GM21786 (cell line): ENCODE data around the gene SIL1.

Experiments used
- ATAC-seq: cut with Tn5 transposase; IDR thresholded peaks from one replicate; pipeline ENCODE4 v1.9.1; 2021; ENCODE audit not compliant: unreplicated experiment

SIL1 gene

GRCh38 chr5:139146809-139147482, 51.2 kb downstream of the SIL1 start:
- ATAC-seq: no peak

- no peak for ATAC-seq
Observed at GRCh38 chr5:139141446-139142204, 56.5 kb downstream of the SIL1 start.

DNA sequence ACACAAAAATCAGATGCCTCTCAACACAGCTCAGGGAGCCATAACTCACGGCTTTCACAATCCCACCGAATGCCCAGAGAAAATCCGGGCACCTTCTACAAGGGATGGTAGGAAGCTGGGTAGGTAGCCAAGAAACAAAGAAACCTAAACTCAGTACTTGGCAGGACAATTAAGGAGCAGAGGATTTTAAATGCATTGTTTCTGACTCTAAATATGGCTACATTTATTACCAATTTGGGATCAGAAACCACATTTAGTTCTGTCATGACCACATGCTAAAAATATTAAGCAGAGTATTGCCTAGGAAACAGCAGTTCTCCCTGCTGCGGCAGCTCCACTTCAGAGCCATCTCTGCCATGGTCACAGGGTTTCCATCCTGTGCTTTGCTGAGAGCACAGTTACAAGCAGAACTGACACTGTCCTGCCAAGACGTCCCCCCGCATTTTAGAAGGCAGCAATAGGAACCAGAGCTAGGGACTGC, 57.5 kb downstream of the SIL1 start:
- no peak for ATAC-seq

DNA sequence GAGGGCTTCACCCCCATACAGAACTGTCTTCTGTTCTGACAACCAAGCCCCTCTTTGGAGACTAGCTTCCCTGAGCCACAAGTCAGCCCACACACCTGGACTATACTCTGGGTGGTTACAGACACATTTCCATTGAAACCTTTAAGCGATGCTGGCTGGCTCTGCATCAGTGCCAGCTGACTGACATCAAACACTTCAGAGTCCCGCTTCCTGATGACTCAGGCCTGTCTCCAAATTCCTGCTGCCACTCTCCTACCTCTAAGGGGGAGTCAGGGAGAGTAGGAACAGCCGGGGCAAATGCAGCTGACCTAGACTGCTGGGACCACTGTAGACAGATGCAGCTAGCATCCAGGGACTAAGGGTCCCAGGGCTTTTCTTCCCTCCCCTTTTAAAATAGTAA, 59.4 kb downstream of the SIL1 start:
- no peak for ATAC-seq

DNA sequence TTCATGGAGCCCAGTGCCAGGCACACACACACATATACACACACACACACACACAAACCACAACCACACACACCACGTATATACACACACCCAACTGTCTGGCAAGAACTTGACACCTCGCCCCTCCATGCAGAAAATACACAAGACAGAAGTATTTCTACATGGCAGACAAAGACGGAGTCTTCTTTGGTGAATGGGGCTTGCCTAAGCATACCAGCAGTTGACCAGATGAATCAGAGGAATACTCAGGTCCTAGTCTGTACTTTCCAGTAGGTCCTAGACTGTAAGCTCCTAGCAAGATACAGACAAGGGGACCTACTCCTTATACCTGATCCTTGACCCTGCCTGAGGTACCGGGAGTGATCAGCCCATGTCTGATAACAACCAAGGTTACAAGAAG, 60.1 kb downstream of the SIL1 start:
- no peak for ATAC-seq

GRCh38 chr5:139137697-139138096, 60.5 kb downstream of the SIL1 start:
- ATAC-seq: no peak

- no peak for ATAC-seq
Observed at GRCh38 chr5:139134906-139135305, 63.3 kb downstream of the SIL1 start.

GRCh38 chr5:139133282-139133681, 64.9 kb downstream of the SIL1 start:
- no peak for ATAC-seq

GRCh38 chr5:139132515-139132914, 65.7 kb downstream of the SIL1 start:
- ATAC-seq: no peak

- ATAC-seq: no peak
Observed at GRCh38 chr5:139131921-139132432, 66.2 kb downstream of the SIL1 start.

GRCh38 chr5:139131465-139131864, 66.7 kb downstream of the SIL1 start:
- no peak for ATAC-seq

- ATAC-seq: no peak
Observed at GRCh38 chr5:139131062-139131461, 67.1 kb downstream of the SIL1 start.

DNA sequence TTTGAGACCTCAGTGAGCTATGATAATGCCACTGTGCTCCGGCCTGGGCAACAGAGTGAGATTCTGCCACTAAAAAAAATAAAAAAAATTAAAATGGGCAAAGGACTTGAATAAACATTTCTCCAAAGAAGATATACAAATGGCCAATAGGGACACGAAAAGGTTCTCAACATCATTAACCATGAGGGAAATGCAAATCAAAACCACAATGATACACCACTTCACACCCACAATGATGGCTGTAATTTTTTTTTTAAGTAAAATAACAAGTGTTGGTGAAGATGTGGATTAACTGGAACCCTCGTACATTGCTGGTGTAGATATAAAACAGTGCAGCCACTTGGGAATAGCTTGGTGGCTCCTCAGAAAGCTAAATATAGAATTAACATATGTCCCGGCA, 68.0 kb downstream of the SIL1 start:
- no peak for ATAC-seq

- no peak for ATAC-seq
Observed at GRCh38 chr5:139126711-139127111, 71.5 kb downstream of the SIL1 start.

- no peak for ATAC-seq
Observed at GRCh38 chr5:139125991-139126390, 72.2 kb downstream of the SIL1 start.

- no peak for ATAC-seq
Observed at GRCh38 chr5:139124774-139125520, 73.2 kb downstream of the SIL1 start.

GRCh38 chr5:139121120-139121519, 77.0 kb downstream of the SIL1 start:
- ATAC-seq: no peak

GRCh38 chr5:139120521-139120920, 77.6 kb downstream of the SIL1 start:
- ATAC-seq: no peak

DNA sequence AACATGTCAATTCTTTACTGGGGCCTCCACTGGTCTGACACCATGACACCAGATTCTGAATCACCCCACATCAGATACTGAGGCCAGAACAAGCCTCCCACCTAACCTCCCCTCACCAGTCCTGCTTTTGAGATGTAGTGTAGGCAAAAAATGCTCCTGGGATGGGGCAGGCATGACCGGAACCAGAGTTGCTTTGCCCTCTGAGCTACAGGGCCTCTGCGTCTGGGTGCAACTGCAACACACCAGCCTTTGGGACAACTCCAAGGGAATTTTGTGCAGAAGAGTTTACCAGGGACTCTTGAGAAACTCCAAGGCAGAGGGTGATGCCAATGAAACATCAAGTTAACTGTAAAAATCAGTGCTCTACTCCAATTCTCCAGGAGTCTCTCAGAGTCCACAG, 79.4 kb downstream of the SIL1 start:
- no peak for ATAC-seq

GRCh38 chr5:139117342-139117884, 80.8 kb downstream of the SIL1 start:
- no peak for ATAC-seq

- ATAC-seq: no peak
Observed at GRCh38 chr5:139116100-139116655, 82.0 kb downstream of the SIL1 start.
